Endothelial cell (in vitro differentiated cells): ENCODE measurements around the gene DGCR8. TPM values are rescaled to one million over a fixed set of nuclear protein-coding genes. Genes with fewer than 3 reads are reported as not detected.

ENCODE experiments used
- DNase-seq: peaks from one replicate; pipeline ENCODE4 v3.0.0; 2021; ENCODE audit warnings: low spot score
- H3K27ac Mint-ChIP-seq: one replicate; pipeline ENCODE4 v1.8.0; 2021; ENCODE audit warnings: mixed read lengths, inconsistent platforms; ENCODE audit not compliant: unreplicated experiment
- H3K27me3 Mint-ChIP-seq: one replicate; pipeline ENCODE4 v1.8.0; 2021; ENCODE audit warnings: mild to moderate bottlenecking, moderate library complexity, mixed read lengths, inconsistent platforms; ENCODE audit not compliant: unreplicated experiment
- H3K36me3 Mint-ChIP-seq: one replicate; pipeline ENCODE4 v1.8.0; 2021; ENCODE audit warnings: mild to moderate bottlenecking, low read depth, mixed read lengths, inconsistent platforms; ENCODE audit not compliant: unreplicated experiment
- H3K4me1 Mint-ChIP-seq: one replicate; pipeline ENCODE4 v1.8.0; 2021; ENCODE audit warnings: mild to moderate bottlenecking, mixed read lengths, inconsistent platforms; ENCODE audit not compliant: unreplicated experiment
- H3K4me3 Mint-ChIP-seq: one replicate; pipeline ENCODE4 v1.8.0; 2021; ENCODE audit warnings: mild to moderate bottlenecking, mixed read lengths, inconsistent platforms; ENCODE audit not compliant: unreplicated experiment
- H3K9me3 Mint-ChIP-seq: one replicate; pipeline ENCODE4 v1.8.0; 2021; ENCODE audit warnings: mixed read lengths, inconsistent platforms; ENCODE audit not compliant: unreplicated experiment
- total RNA-seq: library from RNA; stranded (reverse); fragmentation: NEBNext Ultra II Directional; extraction: Animal tissue kit (Norgen Biotek cat#: 25700); gene quantifications from one replicate; pipeline ENCODE4 v1.2.1, GENCODE V29; 2021; ENCODE audit not compliant: unreplicated experiment
- TF ChIP-seq, protein P1 (sequence below): fragments of 200-600 bp; sonication (generic); IDR thresholded peaks from one replicate; pipeline ENCODE4 v1.5.0; 2021; ENCODE audit warnings: antibody characterized with exemption; ENCODE audit not compliant: unreplicated experiment

The DGCR8 gene
- total RNA-seq, 1 donor from 2014 or later, result 46.6 TPM

DNA sequence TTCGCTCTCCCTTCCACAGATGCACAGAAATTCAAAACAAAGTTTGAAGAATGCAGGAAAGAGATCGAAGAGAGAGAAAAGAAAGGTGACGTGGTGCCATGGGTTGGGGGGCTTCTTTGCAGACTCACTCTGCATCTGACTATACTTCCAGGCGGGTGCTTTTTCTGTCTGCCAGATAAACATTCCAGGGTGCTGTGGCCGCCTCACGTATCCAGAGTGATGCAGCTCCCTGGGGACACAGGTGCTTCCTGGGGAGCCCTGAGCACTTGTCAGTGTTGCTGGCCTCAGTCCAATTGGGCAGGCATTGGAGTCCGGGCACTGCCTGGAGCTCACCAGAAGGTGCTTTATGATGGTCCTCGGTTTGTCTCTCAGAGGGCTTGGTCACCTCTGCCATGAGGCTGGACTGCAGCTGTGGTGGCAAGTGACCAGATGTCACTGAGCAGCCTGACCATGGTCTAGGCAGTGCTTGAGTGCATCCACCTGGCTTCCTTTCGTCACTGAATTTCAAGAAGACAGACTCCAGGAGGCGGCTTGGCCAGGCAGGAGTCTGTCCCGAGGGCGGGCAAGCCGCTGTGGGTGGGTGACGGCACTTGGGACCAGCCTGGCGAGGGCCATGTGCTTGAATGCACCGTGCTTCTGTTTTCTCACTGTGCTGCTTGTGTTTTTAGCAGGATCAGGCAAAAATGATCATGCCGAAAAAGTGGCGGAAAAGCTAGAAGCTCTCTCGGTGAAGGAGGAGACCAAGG, 46.4 kb downstream of the DGCR8 start:
- Mint-ChIP-seq H3K9me3 (no peaks in the 10 kb centered on the region), H3K4me1 (no peaks in the 10 kb centered on the region), H3K27ac (no peak overlapping the region), H3K27me3 (peaks cover 13% of the 10 kb centered on the region), H3K36me3 (peaks cover 24% of the 10 kb centered on the region), H3K4me3 (no peak overlapping the region)
- TF ChIP-seq, protein P1, sequence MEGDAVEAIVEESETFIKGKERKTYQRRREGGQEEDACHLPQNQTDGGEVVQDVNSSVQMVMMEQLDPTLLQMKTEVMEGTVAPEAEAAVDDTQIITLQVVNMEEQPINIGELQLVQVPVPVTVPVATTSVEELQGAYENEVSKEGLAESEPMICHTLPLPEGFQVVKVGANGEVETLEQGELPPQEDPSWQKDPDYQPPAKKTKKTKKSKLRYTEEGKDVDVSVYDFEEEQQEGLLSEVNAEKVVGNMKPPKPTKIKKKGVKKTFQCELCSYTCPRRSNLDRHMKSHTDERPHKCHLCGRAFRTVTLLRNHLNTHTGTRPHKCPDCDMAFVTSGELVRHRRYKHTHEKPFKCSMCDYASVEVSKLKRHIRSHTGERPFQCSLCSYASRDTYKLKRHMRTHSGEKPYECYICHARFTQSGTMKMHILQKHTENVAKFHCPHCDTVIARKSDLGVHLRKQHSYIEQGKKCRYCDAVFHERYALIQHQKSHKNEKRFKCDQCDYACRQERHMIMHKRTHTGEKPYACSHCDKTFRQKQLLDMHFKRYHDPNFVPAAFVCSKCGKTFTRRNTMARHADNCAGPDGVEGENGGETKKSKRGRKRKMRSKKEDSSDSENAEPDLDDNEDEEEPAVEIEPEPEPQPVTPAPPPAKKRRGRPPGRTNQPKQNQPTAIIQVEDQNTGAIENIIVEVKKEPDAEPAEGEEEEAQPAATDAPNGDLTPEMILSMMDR, result no peak
- no peak for DNase-seq

DNA sequence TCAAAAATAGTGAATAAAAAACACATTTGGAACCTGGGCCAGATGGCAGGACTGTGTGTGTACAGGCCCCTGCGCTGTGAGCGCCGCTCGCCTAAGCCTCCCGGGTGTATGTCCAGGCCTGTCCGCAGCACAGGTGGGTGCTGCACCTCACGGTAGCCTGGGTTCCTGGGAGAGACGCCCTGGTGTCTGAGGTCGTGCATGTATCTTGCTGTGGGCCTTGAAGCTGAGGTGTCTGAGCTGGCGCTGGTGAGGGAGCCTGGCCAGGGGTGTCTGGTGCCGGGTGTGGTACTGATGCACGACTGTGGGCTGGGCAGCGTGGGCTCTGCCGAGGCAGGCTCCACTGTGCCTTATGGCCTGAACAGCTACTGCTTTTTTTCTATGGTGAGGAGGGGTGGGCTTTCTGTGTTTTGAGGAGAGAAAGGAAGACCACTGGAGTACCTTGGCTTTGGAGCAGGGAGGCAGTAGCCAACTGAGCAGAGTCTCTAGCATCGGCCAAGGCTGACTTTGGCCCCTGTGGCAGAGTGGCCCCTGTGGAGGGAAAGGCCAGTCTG, 47.4 kb downstream of the DGCR8 start:
- no peaks in the 10 kb centered on the region for H3K4me1 Mint-ChIP-seq
- TF ChIP-seq, protein P1, result no peak
- H3K27me3 Mint-ChIP-seq, result peaks cover 13% of the 10 kb centered on the region
- H3K4me3 Mint-ChIP-seq, result no peak overlapping the region
- no peaks in the 10 kb centered on the region for H3K9me3 Mint-ChIP-seq
- peaks cover 15% of the 10 kb centered on the region for H3K36me3 Mint-ChIP-seq
- H3K27ac Mint-ChIP-seq, result no peak overlapping the region
- DNase-seq, result no peak

DNA sequence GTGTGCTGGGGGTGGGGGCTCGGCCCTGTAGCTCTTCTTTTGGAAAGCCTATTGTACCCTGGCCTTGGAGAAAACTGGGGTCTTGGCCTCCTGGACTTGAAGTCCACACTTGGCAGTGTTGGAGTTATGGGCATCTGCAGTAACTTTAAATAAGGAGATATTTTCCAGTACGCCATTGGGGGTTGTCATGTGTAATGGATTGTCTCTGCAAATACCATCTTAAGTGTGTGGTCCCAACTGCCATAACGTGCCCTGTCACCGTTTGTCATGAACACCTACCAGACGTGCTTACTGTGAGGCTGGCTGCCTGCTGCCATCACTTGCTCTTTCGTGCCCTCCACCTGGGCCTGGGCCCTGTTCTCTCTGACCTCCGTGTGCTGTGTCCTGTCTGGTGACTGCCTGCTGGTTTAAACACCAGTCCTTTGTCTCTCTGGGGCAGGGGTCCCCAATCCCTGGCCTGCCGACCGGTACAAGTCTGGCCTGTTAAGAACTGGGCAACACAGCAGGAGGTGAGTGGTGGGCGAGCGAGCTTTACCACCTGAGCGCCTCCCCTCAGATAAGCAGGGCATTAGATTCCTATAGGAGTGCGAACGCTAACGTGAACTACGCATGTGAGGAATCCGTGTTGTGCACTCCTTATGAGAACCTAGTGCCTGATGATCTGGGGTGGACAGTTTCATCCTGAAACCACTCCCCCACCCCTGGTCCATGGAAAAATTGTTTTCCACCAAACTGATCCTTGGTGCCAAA, 48.0 kb downstream of the DGCR8 start:
- H3K4me1 Mint-ChIP-seq, result no peaks in the 10 kb centered on the region
- no peaks in the 10 kb centered on the region for H3K9me3 Mint-ChIP-seq
- TF ChIP-seq, protein P1, result no peak
- H3K36me3 Mint-ChIP-seq, result peaks cover 14% of the 10 kb centered on the region
- no peak overlapping the region for H3K27ac Mint-ChIP-seq
- H3K27me3 Mint-ChIP-seq, result peaks cover 13% of the 10 kb centered on the region
- no peak for DNase-seq
- H3K4me3 Mint-ChIP-seq, result no peak overlapping the region

GRCh38 chr22:20128619-20128901, 48.5 kb downstream of the DGCR8 start:
- H3K4me3 Mint-ChIP-seq, result no peak overlapping the region

More at GRCh38 chr22:20128619-20128901, 48.5 kb downstream of the DGCR8 start:
- H3K9me3 Mint-ChIP-seq, result no peaks in the 10 kb centered on the region
- no peak overlapping the region for H3K27ac Mint-ChIP-seq
- no peak for DNase-seq
- peaks cover 14% of the 10 kb centered on the region for H3K36me3 Mint-ChIP-seq
- TF ChIP-seq, protein P1, result no peak
- H3K27me3 Mint-ChIP-seq, result peaks cover 13% of the 10 kb centered on the region
- H3K4me1 Mint-ChIP-seq, result no peaks in the 10 kb centered on the region
